ENCODE measurements around the gene SMPDL3B. TPM values are rescaled to one million over a fixed set of nuclear protein-coding genes. Genes with fewer than 3 reads are reported as not detected.

The SMPDL3B gene
- total RNA-seq, 1 experiment from 2014 or later = 31.6 TPM

- H3K27ac Mint-ChIP-seq = no peak overlapping the region
- no peak for TF ChIP-seq PRDM15 (CRISPR knock-in tag; IDR thresholded peaks at IDR 0.05)
- TF ChIP-seq KAT7 (CRISPR knock-in tag; IDR thresholded peaks at IDR 0.05; ENCODE audit: borderline replicate concordance) = no peak
- TF ChIP-seq CREB1 (CRISPR knock-in tag; IDR thresholded peaks at IDR 0.05) = no peak
- no peak for TF ChIP-seq ZNF532 (CRISPR knock-in tag; IDR thresholded peaks at IDR 0.05; ENCODE audit: borderline replicate concordance)
- TF ChIP-seq SMAD3 (CRISPR knock-in tag; IDR thresholded peaks at IDR 0.05; ENCODE audit: borderline replicate concordance) = no peak
- no peak for TF ChIP-seq MXD4 (CRISPR knock-in tag; IDR thresholded peaks at IDR 0.05; ENCODE audit: borderline replicate concordance)
- DNase-seq (ENCODE audit: low spot score) (no peak), ATAC-seq (no peak)
- ChIA-PET POLR2A (no interaction called here), CTCF (no interaction called here)
- peaks cover 64% of the 10 kb centered on the region for H3K36me3 Mint-ChIP-seq
- no peaks in the 10 kb centered on the region for H3K4me1 Mint-ChIP-seq
- no peaks in the 10 kb centered on the region for H3K9me3 Mint-ChIP-seq
- no peaks in the 10 kb centered on the region for H3K27me3 Mint-ChIP-seq (ENCODE audit: low read depth)
- no peak overlapping the region for H3K4me3 Mint-ChIP-seq
Observed at GRCh38 chr1:27894521-27894920, 40.3 kb upstream of the SMPDL3B start.

- peaks cover 66% of the 10 kb centered on the region for H3K36me3 Mint-ChIP-seq
- POLR2A ChIA-PET = no interaction called here
- no peaks in the 10 kb centered on the region for H3K27me3 Mint-ChIP-seq (ENCODE audit: low read depth)
- TF ChIP-seq SP1 (CRISPR knock-in tag; conservative IDR thresholded peaks at IDR 0.05) (no peak), CTCF (IDR thresholded peaks at IDR 0.05) (no peak), NR1H2 (CRISPR knock-in tag; IDR thresholded peaks at IDR 0.05) (no peak), RELA (CRISPR knock-in tag; IDR thresholded peaks at IDR 0.05; ENCODE audit: borderline replicate concordance) (no peak), E2F5 (CRISPR knock-in tag; IDR thresholded peaks at IDR 0.05) (no peak), MAX (CRISPR knock-in tag; IDR thresholded peaks at IDR 0.05) (no peak), ESRRA (CRISPR knock-in tag; IDR thresholded peaks at IDR 0.05; ENCODE audit: borderline replicate concordance) (no peak), FOXP1 (CRISPR knock-in tag; IDR thresholded peaks at IDR 0.05; ENCODE audit: borderline replicate concordance) (no peak)
- H3K9me3 Mint-ChIP-seq = no peaks in the 10 kb centered on the region
- H3K4me1 Mint-ChIP-seq = no peaks in the 10 kb centered on the region
- no peak overlapping the region for H3K4me3 Mint-ChIP-seq
- no peak for ATAC-seq
- no peak overlapping the region for H3K27ac Mint-ChIP-seq
- DNase-seq (ENCODE audit: low spot score) = no peak
- CTCF ChIA-PET = no interaction called here
Observed at GRCh38 chr1:27906759-27907158, 28.0 kb upstream of the SMPDL3B start.
